Astrocyte (in vitro differentiated cells and primary cell): ENCODE results near the gene ERC1. TPM values are rescaled to one million over a fixed set of nuclear protein-coding genes. Genes with fewer than 3 reads are reported as not detected.

Experiments used
- DNase-seq: peaks from one replicate; pipeline ENCODE4 v3.0.0-alpha.2; 2010; ENCODE audit warnings: low read depth
- FAIRE-seq: peaks from 2 replicates; lab custom pipeline; 2011; peaks lifted over from hg19 to GRCh38; lab: Jason Lieb, UNC
- H2AFZ ChIP-seq: 2 replicates; pipeline ENCODE4 v1.6.0; 2012; ENCODE audit warnings: low read depth, low read length, inconsistent platforms
- H3K27ac ChIP-seq: 2 replicates; pipeline ENCODE4 v1.5.1; 2011; ENCODE audit warnings: low read depth, low read length, inconsistent platforms
- H3K27me3 ChIP-seq: 2 replicates; pipeline ENCODE4 v1.6.0; 2011; ENCODE audit warnings: low read length, inconsistent platforms; ENCODE audit not compliant: insufficient read depth
- H3K36me3 ChIP-seq: 2 replicates; pipeline ENCODE4 v1.5.1; 2011; ENCODE audit warnings: low read length, inconsistent platforms; ENCODE audit not compliant: insufficient read depth
- H3K4me1 ChIP-seq: 2 replicates; pipeline ENCODE4 v1.5.1; 2011; ENCODE audit warnings: low read length, inconsistent platforms; ENCODE audit not compliant: insufficient read depth
- H3K4me2 ChIP-seq: 2 replicates; pipeline ENCODE4 v1.6.0; 2012; ENCODE audit warnings: low read length, inconsistent platforms
- H3K4me3 ChIP-seq: 2 replicates; pipeline ENCODE4 v1.5.1; 2011; ENCODE audit warnings: low read depth, mild to moderate bottlenecking, low read length, inconsistent platforms; ENCODE audit not compliant: insufficient read depth
- H3K79me2 ChIP-seq: 2 replicates; pipeline ENCODE4 v1.6.0; 2012; ENCODE audit warnings: mild to moderate bottlenecking, low read length, inconsistent platforms; ENCODE audit not compliant: insufficient read depth
- H3K9ac ChIP-seq: 2 replicates; pipeline ENCODE4 v1.6.0; 2012; ENCODE audit warnings: mild to moderate bottlenecking, low read length, inconsistent platforms
- H3K9me3 ChIP-seq: 2 replicates; pipeline ENCODE4 v1.5.1; 2012; ENCODE audit warnings: low read depth, mild to moderate bottlenecking, low read length, inconsistent platforms; ENCODE audit not compliant: insufficient read depth
- H4K20me1 ChIP-seq: 2 replicates; pipeline ENCODE4 v1.6.0; 2012; ENCODE audit warnings: low read length, inconsistent platforms; ENCODE audit not compliant: insufficient read depth
- H3K27ac Mint-ChIP-seq: one replicate; pipeline ENCODE4 v1.8.0; 2021; ENCODE audit warnings: mild to moderate bottlenecking, mixed read lengths; ENCODE audit not compliant: unreplicated experiment
- H3K27me3 Mint-ChIP-seq: one replicate; pipeline ENCODE4 v1.8.0; 2021; ENCODE audit warnings: low read depth, mixed read lengths; ENCODE audit not compliant: unreplicated experiment
- H3K36me3 Mint-ChIP-seq: one replicate; pipeline ENCODE4 v1.8.0; 2021; ENCODE audit warnings: low read depth, mixed read lengths; ENCODE audit not compliant: unreplicated experiment
- H3K4me1 Mint-ChIP-seq: one replicate; pipeline ENCODE4 v1.8.0; 2021; ENCODE audit warnings: low read depth, mixed read lengths; ENCODE audit not compliant: unreplicated experiment
- H3K4me3 Mint-ChIP-seq: one replicate; pipeline ENCODE4 v1.8.0; 2021; ENCODE audit warnings: mild to moderate bottlenecking, moderate library complexity, mixed read lengths; ENCODE audit not compliant: unreplicated experiment
- H3K9me3 Mint-ChIP-seq: one replicate; pipeline ENCODE4 v1.8.0; 2021; ENCODE audit warnings: mild to moderate bottlenecking, mixed read lengths; ENCODE audit not compliant: unreplicated experiment
- CTCF ChIP-seq: IDR thresholded peaks from 2 replicates; pipeline ENCODE4 v1.5.1; 2011; ENCODE audit warnings: low read depth, mild to moderate bottlenecking, inconsistent platforms, low read length, moderate library complexity; ENCODE audit not compliant: insufficient read depth
- EZH2 ChIP-seq: IDR thresholded peaks from 2 replicates; pipeline ENCODE4 v1.6.1; 2012; ENCODE audit warnings: mild to moderate bottlenecking, low read length, inconsistent platforms; ENCODE audit not compliant: insufficient read depth
- total RNA-seq: library from RNA; stranded (reverse); gene quantifications from 2 replicates; pipeline ENCODE4 v1.2.1, GENCODE V29; 2021

ERC1 gene
- total RNA-seq, 1 donor from 2014 or later = 67.1 TPM

- TF ChIP-seq EZH2 (no peak), CTCF (no peak)
- peaks cover 4% of the 10 kb centered on the region for H3K4me1 Mint-ChIP-seq
Measured at GRCh38 chr12:1217191-1217949, 226.3 kb downstream of the ERC1 start.

GRCh38 chr12:1218369-1218768, 227.3 kb downstream of the ERC1 start:
- Histone ChIP-seq H3K4me3 (no peak overlapping the region), H3K36me3 (no peaks in the 10 kb centered on the region), H3K4me1 (peaks cover 15% of the 10 kb centered on the region), H3K9ac (no peak overlapping the region), H3K4me2 (no peak overlapping the region), H3K27me3 (no peaks in the 10 kb centered on the region), H3K9me3 (no peaks in the 10 kb centered on the region), H2AFZ (no peak overlapping the region), H3K27ac (no peak overlapping the region), H3K79me2 (no peaks in the 10 kb centered on the region), H4K20me1 (no peaks in the 10 kb centered on the region)
- H3K4me1 Mint-ChIP-seq = peaks cover 4% of the 10 kb centered on the region
- H3K36me3 Mint-ChIP-seq = no peaks in the 10 kb centered on the region
- FAIRE-seq (no peak), DNase-seq (no peak)
- H3K27ac Mint-ChIP-seq = no peak overlapping the region
- no peaks in the 10 kb centered on the region for H3K9me3 Mint-ChIP-seq
- no peaks in the 10 kb centered on the region for H3K27me3 Mint-ChIP-seq
- TF ChIP-seq EZH2 (no peak), CTCF (no peak)
- H3K4me3 Mint-ChIP-seq = no peak overlapping the region

More at GRCh38 chr12:1217191-1217949, 226.3 kb downstream of the ERC1 start:
- Mint-ChIP-seq H3K36me3 (peaks cover under 1% of the 10 kb centered on the region), H3K4me3 (no peak overlapping the region), H3K9me3 (no peaks in the 10 kb centered on the region), H3K27ac (no peak overlapping the region), H3K27me3 (no peaks in the 10 kb centered on the region)
- Histone ChIP-seq H3K4me1 (peaks cover 15% of the 10 kb centered on the region), H2AFZ (no peak overlapping the region), H3K4me2 (peak overlapping the region; percentile 79), H3K9ac (peak overlapping the region; percentile 65), H3K9me3 (no peaks in the 10 kb centered on the region), H3K36me3 (no peaks in the 10 kb centered on the region), H4K20me1 (no peaks in the 10 kb centered on the region), H3K27ac (peak overlapping the region; percentile 71), H3K79me2 (no peaks in the 10 kb centered on the region), H3K4me3 (peak overlapping the region; percentile 19), H3K27me3 (no peaks in the 10 kb centered on the region)
- FAIRE-seq = peak; percentile 98
- peak; percentile 91 for DNase-seq
